Neural cell (in vitro differentiated cells): ENCODE measurements around the gene TENM3. TPM values are rescaled to one million over a fixed set of nuclear protein-coding genes. Genes with fewer than 3 reads are reported as not detected.

Source experiments
- H2AFZ ChIP-seq: fragments of 200-600, 300-800 bp; sonication (generic), shearing (Covaris generic); 2 replicates; pipeline ENCODE4 v1.6.0; 2014; ENCODE audit warnings: low read depth, mild to moderate bottlenecking, antibody characterized with exemption, low read length, moderate library complexity
- H3F3A ChIP-seq: fragments of 200-600 bp; shearing (Covaris generic); 2 replicates; pipeline ENCODE4 v1.6.1; 2016; ENCODE audit warnings: mild to moderate bottlenecking, moderate library complexity, mixed read lengths, antibody characterized with exemption, low read length; ENCODE audit not compliant: insufficient read depth, poor library complexity, severe bottlenecking
- H3K27ac ChIP-seq: fragments of 200-600, 300-800 bp; sonication (generic), shearing (Covaris generic); 2 replicates; pipeline ENCODE4 v1.5.1; 2014; ENCODE audit warnings: mild to moderate bottlenecking, low read length, moderate library complexity
- H3K27me3 ChIP-seq: fragments of 300-800, 200-600 bp; sonication (generic), shearing (Covaris generic); 2 replicates; pipeline ENCODE4 v1.6.0; 2014; ENCODE audit warnings: mild to moderate bottlenecking, low read depth, low read length, moderate library complexity; ENCODE audit not compliant: insufficient read depth
- H3K36me3 ChIP-seq: fragments of 300-800, 200-600 bp; sonication (generic), shearing (Covaris generic); 2 replicates; pipeline ENCODE4 v1.5.1; 2014; ENCODE audit warnings: mild to moderate bottlenecking, antibody characterized with exemption, low read length, moderate library complexity; ENCODE audit not compliant: insufficient read depth
- H3K4me2 ChIP-seq: fragments of 300-800, 200-600 bp; sonication (generic), shearing (Covaris generic); 2 replicates; pipeline ENCODE4 v1.6.0; 2014; ENCODE audit warnings: mild to moderate bottlenecking, low read length
- H3K4me3 ChIP-seq: fragments of 300-800, 200-600 bp; sonication (generic), shearing (Covaris generic); 2 replicates; pipeline ENCODE4 v1.5.1; 2014; ENCODE audit warnings: mild to moderate bottlenecking, low read length, moderate library complexity
- H3K79me2 ChIP-seq: fragments of 200-600 bp; shearing (Covaris generic); replicated peaks from 2 replicates; pipeline ENCODE4 v1.6.0; 2014; ENCODE audit warnings: mild to moderate bottlenecking, low read length, moderate library complexity; ENCODE audit not compliant: insufficient read depth
- H3K9ac ChIP-seq: fragments of 300-800, 200-600 bp; sonication (generic), shearing (Covaris generic); 2 replicates; pipeline ENCODE4 v1.6.1; 2016; ENCODE audit warnings: mild to moderate bottlenecking, low read length, mixed read lengths
- H3K9me2 ChIP-seq: fragments of 200-600 bp; shearing (Covaris generic); 2 replicates; pipeline ENCODE4 v1.6.1; 2016; ENCODE audit warnings: mild to moderate bottlenecking, low read length, mixed read lengths; ENCODE audit not compliant: insufficient read depth
- H3K9me3 ChIP-seq: fragments of 200-600, 300-800 bp; sonication (generic), shearing (Covaris generic); 2 replicates; pipeline ENCODE4 v1.6.1; 2016; ENCODE audit warnings: mild to moderate bottlenecking, mixed run types, low read length, moderate library complexity, mixed read lengths
- H4K20me1 ChIP-seq: fragments of 200-600 bp; shearing (Covaris generic); 2 replicates; pipeline ENCODE4 v1.6.1; 2016; ENCODE audit warnings: mild to moderate bottlenecking, mixed run types; ENCODE audit not compliant: insufficient read depth
- CTCF ChIP-seq: fragments of 450-650 bp; IDR thresholded peaks from 2 replicates; pipeline ENCODE4 v1.5.1; 2014; ENCODE audit warnings: antibody characterized with exemption, mild to moderate bottlenecking, moderate library complexity; ENCODE audit not compliant: poor library complexity, severe bottlenecking
- EP300 ChIP-seq: fragments of 450-650 bp; conservative IDR thresholded peaks from 2 replicates; pipeline ENCODE4 v1.6.1; 2014; ENCODE audit warnings: antibody characterized with exemption, mild to moderate bottlenecking, moderate library complexity; ENCODE audit not compliant: poor library complexity, severe bottlenecking
- EZH2 ChIP-seq: fragments of 200-600, 300-800 bp; shearing (Covaris generic), sonication (generic); IDR thresholded peaks from 2 replicates; pipeline ENCODE4 v1.6.1; 2014; ENCODE audit warnings: antibody characterized with exemption, low read length, borderline replicate concordance, mild to moderate bottlenecking; ENCODE audit not compliant: insufficient read depth, poor library complexity, severe bottlenecking
- MXI1 ChIP-seq: fragments of 450-650 bp; conservative IDR thresholded peaks from 2 replicates; pipeline ENCODE4 v1.6.1; 2014; ENCODE audit warnings: antibody characterized with exemption, mild to moderate bottlenecking; ENCODE audit not compliant: poor library complexity, severe bottlenecking
- POLR2AphosphoS5 ChIP-seq: IDR thresholded peaks from 2 replicates; pipeline ENCODE4 v1.6.1; 2012
- RAD21 ChIP-seq: fragments of 450-650 bp; conservative IDR thresholded peaks from 2 replicates; pipeline ENCODE4 v1.6.1; 2014; ENCODE audit warnings: antibody characterized with exemption, mild to moderate bottlenecking, moderate library complexity
- REST ChIP-seq: IDR thresholded peaks from 2 replicates; pipeline ENCODE4 v1.6.1; 2012; ENCODE audit warnings: borderline replicate concordance
- SMC3 ChIP-seq: fragments of 450-650 bp; conservative IDR thresholded peaks from 2 replicates; pipeline ENCODE4 v1.6.1; 2014; ENCODE audit warnings: antibody characterized with exemption, mild to moderate bottlenecking, moderate library complexity; ENCODE audit not compliant: poor library complexity
- TAF1 ChIP-seq: IDR thresholded peaks from 2 replicates; pipeline ENCODE4 v1.6.1; 2012; ENCODE audit warnings: low read depth
- polyA plus RNA-seq: library from polyadenylated mRNA; depleted of rRNA; stranded (reverse); fragments of >200 nt; gene quantifications from 2 replicates; pipeline ENCODE4 v1.2.3, GENCODE V29; 2014

TENM3 gene
- polyA plus RNA-seq, 1 donor from 2014 or later = 7.3 TPM

- Histone ChIP-seq H3K36me3 (no peaks in the 10 kb centered on the region), H3K9me3 (no peaks in the 10 kb centered on the region), H3K4me2 (no peak overlapping the region), H2AFZ (no peak overlapping the region), H3F3A (no peaks in the 10 kb centered on the region), H3K9me2 (no peaks in the 10 kb centered on the region), H4K20me1 (no peaks in the 10 kb centered on the region), H3K27me3 (no peaks in the 10 kb centered on the region), H3K27ac (no peak overlapping the region), H3K4me3 (no peak overlapping the region), H3K79me2 (no peaks in the 10 kb centered on the region), H3K9ac (no peak overlapping the region)
- TF ChIP-seq MXI1 = no peak
- no peak for TF ChIP-seq RAD21
- no peak for TF ChIP-seq EZH2
- no peak for TF ChIP-seq CTCF
Observed at GRCh38 chr4:182267048-182267447, 23.8 kb downstream of the TENM3 start.

GRCh38 chr4:182268966-182269365, 25.8 kb downstream of the TENM3 start:
- Histone ChIP-seq H3K4me3 (no peak overlapping the region), H3F3A (no peaks in the 10 kb centered on the region), H3K27ac (no peak overlapping the region), H3K4me2 (no peak overlapping the region), H3K79me2 (no peaks in the 10 kb centered on the region), H2AFZ (no peak overlapping the region), H4K20me1 (no peaks in the 10 kb centered on the region), H3K9ac (no peak overlapping the region), H3K27me3 (no peaks in the 10 kb centered on the region), H3K9me3 (no peaks in the 10 kb centered on the region), H3K36me3 (no peaks in the 10 kb centered on the region), H3K9me2 (no peaks in the 10 kb centered on the region)
- TF ChIP-seq EP300 (no peak), EZH2 (no peak), TAF1 (no peak), RAD21 (no peak), POLR2AphosphoS5 (no peak), CTCF (no peak), MXI1 (no peak), REST (no peak), SMC3 (no peak)
